ENCODE data around the gene RUBCN. TPM values are rescaled to one million over a fixed set of nuclear protein-coding genes. Genes with fewer than 3 reads are reported as not detected.

RUBCN gene
- total RNA-seq, 2 experiments from 2014 or later = 27.3 to 27.7 TPM

GRCh38 chr3:197748597-197749314, 12.1 kb upstream of the RUBCN start:
- Mint-ChIP-seq H3K4me3 (peak overlapping the region; percentile 98), H3K27me3 (no peaks in the 10 kb centered on the region), H3K27ac (peak overlapping the region; percentile 90), H3K9me3 (no peaks in the 10 kb centered on the region), H3K4me1 (ENCODE audit: low read depth) (peaks cover 27% of the 10 kb centered on the region), H3K36me3 (ENCODE audit: low read depth) (no peaks in the 10 kb centered on the region)
- intact Hi-C loops (cut with micrococcal nuclease) = loop anchor here (5.0 kb wide), 1 partner anchor 44 kb away; the partner anchor contains the start of gene LRCH3
- CTCF ChIA-PET = interaction anchor here (0.6 to 1.4 kb wide), 4 partner anchors 11 to 53 kb away, joined by 3 to 6 read pairs (median 4); no protein-coding TSS in a partner anchor
- TF ChIP-seq, protein P1, sequence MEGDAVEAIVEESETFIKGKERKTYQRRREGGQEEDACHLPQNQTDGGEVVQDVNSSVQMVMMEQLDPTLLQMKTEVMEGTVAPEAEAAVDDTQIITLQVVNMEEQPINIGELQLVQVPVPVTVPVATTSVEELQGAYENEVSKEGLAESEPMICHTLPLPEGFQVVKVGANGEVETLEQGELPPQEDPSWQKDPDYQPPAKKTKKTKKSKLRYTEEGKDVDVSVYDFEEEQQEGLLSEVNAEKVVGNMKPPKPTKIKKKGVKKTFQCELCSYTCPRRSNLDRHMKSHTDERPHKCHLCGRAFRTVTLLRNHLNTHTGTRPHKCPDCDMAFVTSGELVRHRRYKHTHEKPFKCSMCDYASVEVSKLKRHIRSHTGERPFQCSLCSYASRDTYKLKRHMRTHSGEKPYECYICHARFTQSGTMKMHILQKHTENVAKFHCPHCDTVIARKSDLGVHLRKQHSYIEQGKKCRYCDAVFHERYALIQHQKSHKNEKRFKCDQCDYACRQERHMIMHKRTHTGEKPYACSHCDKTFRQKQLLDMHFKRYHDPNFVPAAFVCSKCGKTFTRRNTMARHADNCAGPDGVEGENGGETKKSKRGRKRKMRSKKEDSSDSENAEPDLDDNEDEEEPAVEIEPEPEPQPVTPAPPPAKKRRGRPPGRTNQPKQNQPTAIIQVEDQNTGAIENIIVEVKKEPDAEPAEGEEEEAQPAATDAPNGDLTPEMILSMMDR (IDR thresholded peaks at IDR 0.05) = no peak
- ATAC-seq = no peak
- DNase-seq = no peak
- POLR2A ChIA-PET = interaction anchor here (1.0 to 1.8 kb wide), 3 partner anchors 10 to 42 kb away, joined by 3 to 5 read pairs (median 4); partner anchors contain the start of genes LRCH3 and RUBCN

GRCh38 chr3:197746801-197747237, 10.1 kb upstream of the RUBCN start:
- DNase-seq (no peak), ATAC-seq (no peak)
- TF ChIP-seq, protein P1 (IDR thresholded peaks at IDR 0.05) = no peak
- Mint-ChIP-seq H3K27ac (no peak overlapping the region), H3K36me3 (ENCODE audit: low read depth) (no peaks in the 10 kb centered on the region), H3K4me1 (ENCODE audit: low read depth) (peaks cover 16% of the 10 kb centered on the region), H3K9me3 (no peaks in the 10 kb centered on the region), H3K4me3 (no peak overlapping the region), H3K27me3 (no peaks in the 10 kb centered on the region)
- intact Hi-C loops (cut with micrococcal nuclease) = loop anchor here (5.0 kb wide), 1 partner anchor 45 kb away; the partner anchor contains the start of gene LRCH3
- CTCF ChIA-PET = no interaction called here
- POLR2A ChIA-PET = interaction anchor here (1.6 kb wide), 1 partner anchor 9 kb away, joined by 6 read pairs; no protein-coding TSS in a partner anchor

GRCh38 chr3:197746209-197746608, 9.5 kb upstream of the RUBCN start:
- CTCF ChIA-PET = no interaction called here
- TF ChIP-seq, protein P1 (IDR thresholded peaks at IDR 0.05) = no peak
- H3K4me1 Mint-ChIP-seq (ENCODE audit: low read depth) = peaks cover 15% of the 10 kb centered on the region
- POLR2A ChIA-PET = interaction anchor here (1.6 kb wide), 1 partner anchor 9 kb away, joined by 6 read pairs; no protein-coding TSS in a partner anchor
- DNase-seq = no peak
- no peaks in the 10 kb centered on the region for H3K9me3 Mint-ChIP-seq
- no peaks in the 10 kb centered on the region for H3K27me3 Mint-ChIP-seq
- ATAC-seq = no peak
- no peak overlapping the region for H3K27ac Mint-ChIP-seq
- no peak overlapping the region for H3K4me3 Mint-ChIP-seq
- intact Hi-C loops (cut with micrococcal nuclease) = loop anchor here (5.0 kb wide), 1 partner anchor 46 kb away; the partner anchor contains the start of gene LRCH3
- H3K36me3 Mint-ChIP-seq (ENCODE audit: low read depth) = no peaks in the 10 kb centered on the region

- Mint-ChIP-seq H3K4me3 (no peak overlapping the region), H3K27ac (no peak overlapping the region), H3K27me3 (no peaks in the 10 kb centered on the region), H3K4me1 (ENCODE audit: low read depth) (peaks cover 4% of the 10 kb centered on the region), H3K36me3 (ENCODE audit: low read depth) (no peaks in the 10 kb centered on the region), H3K9me3 (no peaks in the 10 kb centered on the region)
- no peak for DNase-seq
- intact Hi-C loops (cut with micrococcal nuclease) = no loop called here
- TF ChIP-seq, protein P1 (IDR thresholded peaks at IDR 0.05) = no peak
- no peak for ATAC-seq
- CTCF ChIA-PET = interaction anchor here (0.6 to 1.4 kb wide), 3 partner anchors 13 to 144 kb away, joined by 3 read pairs; no protein-coding TSS in a partner anchor
- POLR2A ChIA-PET = interaction anchor here (1.3 to 1.4 kb wide), 2 partner anchors 29 to 49 kb away, joined by 3 to 4 read pairs; partner anchors contain the start of gene LRCH3
Measured at GRCh38 chr3:197742787-197743186, 6.1 kb upstream of the RUBCN start.

Measured in activated CD8-positive, alpha-beta T cell treated with anti-CD3 and anti-CD28 coated beads for 36 hours (primary cell).